AG10803 (cell line): Measurements from ENCODE around the gene NSUN5.
A peak's percentile ranks its signal among the peaks of the same experiment; 100 is the strongest.

ENCODE experiments used
- DNase-seq: peaks from one replicate; pipeline ENCODE4 v3.0.0; 2010; ENCODE audit warnings: low read depth
- H3K4me3 ChIP-seq: 2 replicates; pipeline ENCODE4 v1.5.1; 2011; ENCODE audit warnings: mild to moderate bottlenecking, low read length, control low read depth
- TF ChIP-seq, protein P1 (sequence below): conservative IDR thresholded peaks from 2 replicates; pipeline ENCODE4 v1.5.1; 2011; ENCODE audit warnings: mild to moderate bottlenecking, low read length, control low read depth, inconsistent platforms

Gene NSUN5

DNA sequence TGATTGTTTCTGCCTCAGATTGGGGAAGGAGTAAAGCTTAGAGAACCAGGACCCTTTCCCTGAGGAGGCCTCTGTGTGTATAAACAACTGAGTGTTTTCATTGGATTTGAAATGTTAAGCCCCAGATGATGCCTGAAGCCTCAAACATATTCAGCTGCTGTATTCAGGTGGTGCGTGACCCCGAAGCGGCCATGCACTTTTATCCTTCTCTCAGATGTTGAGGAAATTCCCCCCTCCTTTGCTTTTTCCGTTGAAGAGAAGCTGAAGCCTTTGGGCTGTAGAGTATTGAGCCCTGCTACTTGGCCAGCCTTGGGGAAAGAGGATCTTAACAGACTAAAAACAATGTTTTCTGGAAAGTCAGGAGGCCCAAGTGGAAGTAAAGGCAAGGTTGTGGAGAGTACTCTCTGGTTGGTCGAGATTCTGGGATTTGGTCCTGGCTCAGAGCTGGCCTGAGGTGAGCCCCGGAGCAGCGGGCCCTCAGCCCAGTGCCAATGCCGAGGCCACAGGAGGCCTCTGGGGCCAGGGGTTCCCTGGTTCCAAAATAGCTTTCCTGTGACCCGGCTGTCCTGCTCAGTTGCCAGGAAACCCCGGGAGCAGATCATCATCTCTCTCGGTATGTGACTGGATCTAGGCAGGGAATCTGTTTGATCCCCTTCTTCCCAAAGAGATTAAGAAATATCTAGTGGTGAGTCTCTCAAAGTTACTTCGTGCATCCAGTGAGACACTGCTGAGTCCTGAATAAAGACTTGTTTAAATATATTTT is 41.9 kb upstream of the NSUN5 start:
- DNase-seq, result no peak

DNA sequence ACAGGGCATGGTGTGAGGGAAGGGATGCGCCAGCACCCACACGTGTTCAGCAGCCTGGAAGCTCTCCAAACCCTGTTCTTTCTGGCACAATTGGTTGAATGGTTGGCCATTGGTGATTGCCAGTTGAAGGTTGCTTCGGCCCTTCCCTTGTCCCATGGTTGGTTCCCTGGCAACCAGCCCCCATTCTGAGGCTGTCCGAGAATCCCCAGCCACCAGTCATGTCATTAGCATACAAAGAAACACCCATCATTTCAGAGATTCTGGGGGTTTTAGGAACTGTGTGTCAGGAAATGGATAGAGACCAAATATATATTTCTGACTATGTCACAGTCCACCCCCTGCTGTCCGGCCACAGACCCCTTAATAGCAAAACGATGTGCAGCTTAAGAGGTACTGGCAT is 41.1 kb upstream of the NSUN5 start:
- TF ChIP-seq, protein P1, sequence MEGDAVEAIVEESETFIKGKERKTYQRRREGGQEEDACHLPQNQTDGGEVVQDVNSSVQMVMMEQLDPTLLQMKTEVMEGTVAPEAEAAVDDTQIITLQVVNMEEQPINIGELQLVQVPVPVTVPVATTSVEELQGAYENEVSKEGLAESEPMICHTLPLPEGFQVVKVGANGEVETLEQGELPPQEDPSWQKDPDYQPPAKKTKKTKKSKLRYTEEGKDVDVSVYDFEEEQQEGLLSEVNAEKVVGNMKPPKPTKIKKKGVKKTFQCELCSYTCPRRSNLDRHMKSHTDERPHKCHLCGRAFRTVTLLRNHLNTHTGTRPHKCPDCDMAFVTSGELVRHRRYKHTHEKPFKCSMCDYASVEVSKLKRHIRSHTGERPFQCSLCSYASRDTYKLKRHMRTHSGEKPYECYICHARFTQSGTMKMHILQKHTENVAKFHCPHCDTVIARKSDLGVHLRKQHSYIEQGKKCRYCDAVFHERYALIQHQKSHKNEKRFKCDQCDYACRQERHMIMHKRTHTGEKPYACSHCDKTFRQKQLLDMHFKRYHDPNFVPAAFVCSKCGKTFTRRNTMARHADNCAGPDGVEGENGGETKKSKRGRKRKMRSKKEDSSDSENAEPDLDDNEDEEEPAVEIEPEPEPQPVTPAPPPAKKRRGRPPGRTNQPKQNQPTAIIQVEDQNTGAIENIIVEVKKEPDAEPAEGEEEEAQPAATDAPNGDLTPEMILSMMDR, result no peak
- H3K4me3 ChIP-seq, result no peak overlapping the region
- no peak for DNase-seq

More for the DNA sequence above, 41.9 kb upstream of the NSUN5 start:
- TF ChIP-seq, protein P1, result no peak
- no peak overlapping the region for H3K4me3 ChIP-seq

DNA sequence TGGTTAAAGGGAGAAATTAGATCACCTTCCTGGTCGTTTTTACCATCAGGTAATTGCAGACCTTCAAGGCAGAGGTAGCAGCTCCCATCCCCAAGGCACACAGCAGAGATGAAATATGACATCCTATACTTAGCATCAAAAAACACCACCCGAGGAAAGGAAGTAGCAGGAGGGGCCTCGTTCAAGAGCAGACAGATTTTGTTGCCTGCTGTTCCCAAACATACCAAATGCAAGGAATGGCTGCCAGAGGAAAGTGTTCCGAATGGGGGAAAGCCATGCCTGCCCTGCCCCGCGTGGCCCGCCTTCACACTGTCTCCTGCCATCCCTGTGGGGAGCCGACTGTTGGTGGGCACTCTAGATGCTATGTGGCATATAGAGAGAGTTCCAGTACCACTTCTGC is 37.3 kb upstream of the NSUN5 start:
- H3K4me3 ChIP-seq, result no peak overlapping the region
- no peak for DNase-seq
- TF ChIP-seq, protein P1, result no peak

DNA sequence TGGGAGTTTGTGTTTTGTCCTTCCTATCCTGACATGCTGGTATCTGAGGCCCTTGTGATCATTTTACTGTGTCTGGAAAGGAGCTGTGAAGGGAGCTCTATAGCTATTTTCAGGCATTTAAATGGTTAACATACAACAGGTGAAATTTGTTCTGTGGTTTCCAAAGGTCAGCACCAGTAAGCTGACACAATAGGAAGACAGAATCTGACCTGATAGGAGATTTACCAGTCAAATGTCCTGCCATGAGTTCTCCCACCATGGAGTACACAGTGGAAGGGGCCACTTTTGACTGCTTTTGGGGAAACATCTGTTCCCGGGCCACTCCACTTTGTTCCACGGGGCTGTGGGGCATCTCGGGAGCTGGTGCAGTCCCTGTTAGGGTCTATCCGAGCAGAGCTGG is 36.9 kb upstream of the NSUN5 start:
- TF ChIP-seq, protein P1, result no peak
- no peak for DNase-seq

DNA sequence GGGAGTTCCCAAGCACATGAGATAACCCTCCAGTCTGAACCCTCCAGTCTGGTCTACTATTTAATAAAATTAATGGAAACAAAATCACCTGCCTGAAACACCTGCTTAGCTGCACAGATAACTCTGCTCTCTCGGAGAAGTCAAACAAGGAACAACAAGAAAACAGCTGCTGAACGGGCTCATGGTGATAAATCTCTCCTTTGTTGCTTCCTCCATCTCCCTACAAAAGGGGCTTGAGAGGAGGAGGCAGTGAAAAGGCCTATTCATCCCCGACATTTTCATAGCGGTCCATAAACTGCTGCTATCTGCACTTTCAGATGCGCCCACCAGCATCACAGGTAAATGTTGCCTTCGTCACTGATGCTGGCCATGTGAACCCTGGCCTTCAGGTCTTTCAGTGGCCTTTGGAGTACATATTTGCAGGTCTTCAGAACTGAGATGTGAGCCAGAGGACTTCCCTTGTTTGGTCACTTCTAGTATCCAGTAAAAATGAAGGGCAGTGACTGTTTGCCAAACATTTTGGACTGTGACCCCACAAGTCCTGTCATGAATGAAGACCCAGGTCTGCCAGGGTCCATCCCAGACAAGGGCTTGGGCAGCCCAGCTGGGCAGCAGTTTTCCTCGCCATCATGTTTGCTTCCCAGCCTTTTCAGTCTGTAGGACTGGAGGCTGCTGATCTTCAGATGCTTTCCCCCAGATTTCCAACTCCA is 35.2 kb upstream of the NSUN5 start:
- no peak for DNase-seq
- TF ChIP-seq, protein P1, result no peak
- H3K4me3 ChIP-seq, result no peak overlapping the region

More for the DNA sequence above, 36.9 kb upstream of the NSUN5 start:
- no peak overlapping the region for H3K4me3 ChIP-seq

DNA sequence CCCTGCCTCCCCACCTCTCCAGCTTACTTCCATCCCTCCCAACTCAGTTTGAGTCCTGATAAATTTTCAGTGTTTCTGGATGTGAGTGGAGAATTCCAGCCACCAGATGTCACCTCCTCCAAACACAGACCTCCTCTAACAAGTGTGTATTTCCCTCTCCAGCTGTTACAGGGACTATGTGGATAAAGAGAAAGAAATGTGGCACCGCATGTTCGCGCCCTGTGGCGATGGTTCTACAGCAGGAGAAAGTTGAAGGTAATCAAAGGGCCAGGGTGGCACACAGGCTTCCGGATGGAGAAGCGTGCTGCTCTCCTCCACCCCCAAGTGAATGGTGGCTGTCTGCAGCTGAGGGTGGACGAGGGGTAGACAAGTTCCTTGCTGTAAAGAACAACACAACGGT is 34.0 kb upstream of the NSUN5 start:
- peak; percentile 58 for DNase-seq
- TF ChIP-seq, protein P1, result peak; percentile 81
- H3K4me3 ChIP-seq, result peak overlapping the region; percentile 23

DNA sequence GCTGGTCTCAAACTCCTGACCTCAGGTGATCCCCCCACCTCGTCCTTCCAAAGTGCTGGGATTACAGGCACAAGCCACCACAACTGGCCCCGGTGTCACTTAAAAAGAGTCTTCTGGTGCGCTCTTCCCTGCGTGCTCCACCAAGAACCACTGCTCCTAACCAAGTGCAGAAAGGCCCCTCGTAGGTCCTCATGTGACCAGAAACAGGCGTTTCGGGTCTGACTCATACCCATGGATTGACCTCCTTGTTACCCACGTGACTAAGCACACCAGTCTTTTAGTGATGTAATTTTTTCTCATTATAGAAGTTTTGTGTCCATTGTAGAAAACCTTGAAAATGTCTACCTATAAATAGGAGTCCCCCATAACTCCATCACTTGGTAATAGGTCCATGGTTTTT is 33.3 kb upstream of the NSUN5 start:
- peak; percentile 62 for DNase-seq
- TF ChIP-seq, protein P1, result no peak
- H3K4me3 ChIP-seq, result no peak overlapping the region
